GM18520 (cell line): ENCODE results near the gene GRWD1.
A peak's percentile ranks its signal among the peaks of the same experiment; 100 is the strongest.
"Not testable (repeated sequence)": the region's sequence is repeated elsewhere in the genome, so short reads cannot be mapped to it uniquely, and the experiment has no call there.

Experiments used
- ATAC-seq: cut with Tn5 transposase; IDR thresholded peaks from one replicate; pipeline ENCODE4 v1.9.1; 2021; ENCODE audit not compliant: unreplicated experiment

The GRWD1 gene

GRCh38 chr19:48478339-48479256, 32.8 kb downstream of the GRWD1 start:
- ATAC-seq: no peak

- ATAC-seq: no peak
Observed at GRCh38 chr19:48479686-48480085, 33.9 kb downstream of the GRWD1 start.

- ATAC-seq: no peak
Observed at GRCh38 chr19:48480183-48480557, 34.4 kb downstream of the GRWD1 start.

GRCh38 chr19:48480558-48481500, 35.0 kb downstream of the GRWD1 start:
- no peak for ATAC-seq

- no peak for ATAC-seq
Observed at GRCh38 chr19:48481846-48482639, 36.3 kb downstream of the GRWD1 start.

- ATAC-seq: no peak
Observed at GRCh38 chr19:48483301-48483700, 37.5 kb downstream of the GRWD1 start.

- no peak for ATAC-seq
Observed at GRCh38 chr19:48484247-48484893, 38.6 kb downstream of the GRWD1 start.

- no peak for ATAC-seq
Observed at GRCh38 chr19:48484931-48485612, 39.3 kb downstream of the GRWD1 start.

GRCh38 chr19:48486706-48487105, 40.9 kb downstream of the GRWD1 start:
- ATAC-seq: not testable (repeated sequence)

- ATAC-seq: no peak
Observed at GRCh38 chr19:48487544-48487943, 41.8 kb downstream of the GRWD1 start.

GRCh38 chr19:48487948-48488347, 42.2 kb downstream of the GRWD1 start:
- no peak for ATAC-seq

- not testable (repeated sequence) for ATAC-seq
Observed at GRCh38 chr19:48488478-48488877, 42.7 kb downstream of the GRWD1 start.

GRCh38 chr19:48489608-48490216, 43.9 kb downstream of the GRWD1 start:
- no peak for ATAC-seq

- ATAC-seq: no peak
Observed at GRCh38 chr19:48490981-48491792, 45.4 kb downstream of the GRWD1 start.

GRCh38 chr19:48491793-48492123, 46.0 kb downstream of the GRWD1 start:
- no peak for ATAC-seq

- ATAC-seq: peak; percentile 48
Observed at GRCh38 chr19:48492925-48493717, 47.3 kb downstream of the GRWD1 start.

GRCh38 chr19:48493718-48494401, 48.1 kb downstream of the GRWD1 start:
- peak; percentile 4 for ATAC-seq
